ENCODE results near the gene TNS4.

TNS4 gene

GRCh38 chr17:40470932-40471828 lies 30.2 kb downstream of the TNS4 start:
- no peak for DNase-seq

- DNase-seq, result no peak
These were observed 31.4 kb downstream of the TNS4 start for GRCh38 chr17:40469805-40470675.

- DNase-seq, result no peak
These were observed 32.9 kb downstream of the TNS4 start for GRCh38 chr17:40468560-40468959.

GRCh38 chr17:40467281-40467867 lies 34.0 kb downstream of the TNS4 start:
- no peak for DNase-seq

GRCh38 chr17:40466298-40466971 lies 35.0 kb downstream of the TNS4 start:
- DNase-seq, result no peak

GRCh38 chr17:40464392-40464855 lies 37.0 kb downstream of the TNS4 start:
- DNase-seq, result no peak

- no peak for DNase-seq
These were observed 38.3 kb downstream of the TNS4 start for GRCh38 chr17:40463122-40463550.

- no peak for DNase-seq
These were observed 38.9 kb downstream of the TNS4 start for GRCh38 chr17:40462343-40463121.

GRCh38 chr17:40461732-40462342 lies 39.6 kb downstream of the TNS4 start:
- DNase-seq, result no peak

GRCh38 chr17:40460968-40461731 lies 40.3 kb downstream of the TNS4 start:
- peak; percentile 58 for DNase-seq

GRCh38 chr17:40460604-40460967 lies 40.8 kb downstream of the TNS4 start:
- no peak for DNase-seq

- DNase-seq, result no peak
These were observed 41.5 kb downstream of the TNS4 start for GRCh38 chr17:40459636-40460603.

GRCh38 chr17:40458851-40459482 lies 42.5 kb downstream of the TNS4 start:
- DNase-seq, result no peak

- DNase-seq, result peak; percentile 65
These were observed 43.2 kb downstream of the TNS4 start for GRCh38 chr17:40457964-40458791.

- DNase-seq, result no peak
These were observed 44.1 kb downstream of the TNS4 start for GRCh38 chr17:40457369-40457768.

GRCh38 chr17:40456396-40456951 lies 44.9 kb downstream of the TNS4 start:
- DNase-seq, result no peak

- no peak for DNase-seq
These were observed 46.8 kb downstream of the TNS4 start for GRCh38 chr17:40454613-40454995.
